ENCODE results near the gene OMP. TPM values are rescaled to one million over a fixed set of nuclear protein-coding genes. Genes with fewer than 3 reads are reported as not detected.

The OMP gene
- total and polyA plus RNA-seq, 2 donors (not counting 1 experiment from before 2014, with no cell fraction given), result not detected

DNA sequence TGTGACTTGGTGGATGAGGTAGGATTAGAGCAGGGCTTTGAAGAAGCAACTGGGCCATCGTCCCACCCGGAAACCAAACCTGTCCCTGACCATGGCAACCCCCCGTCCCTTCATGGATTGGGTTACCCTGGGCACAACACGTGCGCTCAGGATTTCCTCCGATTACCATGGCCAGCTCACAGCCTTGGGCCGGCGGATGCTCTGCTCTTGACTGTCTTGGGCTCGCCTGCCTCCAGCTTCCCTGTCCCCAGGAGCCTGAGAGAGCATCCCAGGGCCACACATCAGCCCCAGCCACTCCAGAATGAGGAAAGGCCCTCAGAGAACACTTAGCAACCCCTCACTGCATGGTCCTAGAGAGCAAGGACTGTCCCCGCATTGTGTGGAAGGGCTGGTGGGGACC lies 48.2 kb downstream of the OMP start:
- peaks cover 0 to 11% (median 3%) of the 10 kb centered on the region in 4 experiments for H3K27me3 ChIP-seq (replicated peaks in 1 of 4; ENCODE audit: control extremely low read depth in 1 of 4, control insufficient read depth in 3 of 4, insufficient read depth in 4 of 4, low read length in 3 of 4)
- H3K36me3 ChIP-seq (replicated peaks in 1 of 2; ENCODE audit: control extremely low read depth in 1 of 2, control insufficient read depth in 1 of 2, extremely low read depth in 1 of 2, insufficient read depth in 2 of 2, low read length in 1 of 2), result no peaks in the 10 kb centered on the region
- Mint-ChIP-seq H3K4me3 (no peak overlapping the region), H3K9me3 (ENCODE audit: insufficient read depth) (no peaks in the 10 kb centered on the region), H3K27ac (no peak overlapping the region), H3K27me3 (peaks cover 18% of the 10 kb centered on the region), H3K4me1 (peaks cover 7% of the 10 kb centered on the region)
- no peaks in the 10 kb centered on the region for H4K20me1 ChIP-seq (ENCODE audit: control insufficient read depth, insufficient read depth, low read length, poor library complexity, severe bottlenecking)
- H3K9ac ChIP-seq (ENCODE audit: low read length), result no peak overlapping the region
- no peak overlapping the region for H3K4me2 ChIP-seq (replicated peaks; ENCODE audit: low read depth, low read length, poor library complexity, severe bottlenecking)
- H3K9me3 ChIP-seq (ENCODE audit: control extremely low read depth in 1 of 3, control insufficient read depth in 2 of 3, insufficient read depth in 1 of 3, low read length in 2 of 3), result no peaks in the 10 kb centered on the region
- no peaks in the 10 kb centered on the region for H3K79me2 ChIP-seq (ENCODE audit: control insufficient read depth, insufficient read depth, low read length)
- H3K4me1 ChIP-seq (ENCODE audit: control insufficient read depth in 2 of 2, insufficient read depth in 2 of 2, low read length in 2 of 2), result peaks cover 0 to 10% of the 10 kb centered on the region in 2 donors
- no peak overlapping the region for H3K4me3 ChIP-seq (ENCODE audit: control extremely low read depth in 1 of 5, extremely low read depth in 1 of 5, insufficient read depth in 1 of 5, low read depth in 2 of 5, low read length in 4 of 5)
- no peak for DNase-seq
- intact Hi-C loops (cut with micrococcal nuclease), result no loop called here
- no peak for ATAC-seq (ENCODE audit: low read depth)
- H3K27ac ChIP-seq (ENCODE audit: low read length in 2 of 2), result no peak overlapping the region
- ChIA-PET POLR2A (no interaction called here), CTCF (no interaction called here)
- WGBS (ENCODE audit: insufficient coverage), result 96% methylated on average over 10 of the region's 10 CpGs
- no peak overlapping the region for H2AFZ ChIP-seq (ENCODE audit: insufficient read depth, low read depth, low read length, poor library complexity, severe bottlenecking)
- TF ChIP-seq EZH2 (IDR thresholded peaks at IDR 0.05; ENCODE audit: borderline replicate concordance, insufficient read depth, low read depth, low read length, poor library complexity, severe bottlenecking), result no peak
- TF ChIP-seq, protein P1, sequence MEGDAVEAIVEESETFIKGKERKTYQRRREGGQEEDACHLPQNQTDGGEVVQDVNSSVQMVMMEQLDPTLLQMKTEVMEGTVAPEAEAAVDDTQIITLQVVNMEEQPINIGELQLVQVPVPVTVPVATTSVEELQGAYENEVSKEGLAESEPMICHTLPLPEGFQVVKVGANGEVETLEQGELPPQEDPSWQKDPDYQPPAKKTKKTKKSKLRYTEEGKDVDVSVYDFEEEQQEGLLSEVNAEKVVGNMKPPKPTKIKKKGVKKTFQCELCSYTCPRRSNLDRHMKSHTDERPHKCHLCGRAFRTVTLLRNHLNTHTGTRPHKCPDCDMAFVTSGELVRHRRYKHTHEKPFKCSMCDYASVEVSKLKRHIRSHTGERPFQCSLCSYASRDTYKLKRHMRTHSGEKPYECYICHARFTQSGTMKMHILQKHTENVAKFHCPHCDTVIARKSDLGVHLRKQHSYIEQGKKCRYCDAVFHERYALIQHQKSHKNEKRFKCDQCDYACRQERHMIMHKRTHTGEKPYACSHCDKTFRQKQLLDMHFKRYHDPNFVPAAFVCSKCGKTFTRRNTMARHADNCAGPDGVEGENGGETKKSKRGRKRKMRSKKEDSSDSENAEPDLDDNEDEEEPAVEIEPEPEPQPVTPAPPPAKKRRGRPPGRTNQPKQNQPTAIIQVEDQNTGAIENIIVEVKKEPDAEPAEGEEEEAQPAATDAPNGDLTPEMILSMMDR (IDR thresholded peaks at IDR 0.05), result no peak

DNA sequence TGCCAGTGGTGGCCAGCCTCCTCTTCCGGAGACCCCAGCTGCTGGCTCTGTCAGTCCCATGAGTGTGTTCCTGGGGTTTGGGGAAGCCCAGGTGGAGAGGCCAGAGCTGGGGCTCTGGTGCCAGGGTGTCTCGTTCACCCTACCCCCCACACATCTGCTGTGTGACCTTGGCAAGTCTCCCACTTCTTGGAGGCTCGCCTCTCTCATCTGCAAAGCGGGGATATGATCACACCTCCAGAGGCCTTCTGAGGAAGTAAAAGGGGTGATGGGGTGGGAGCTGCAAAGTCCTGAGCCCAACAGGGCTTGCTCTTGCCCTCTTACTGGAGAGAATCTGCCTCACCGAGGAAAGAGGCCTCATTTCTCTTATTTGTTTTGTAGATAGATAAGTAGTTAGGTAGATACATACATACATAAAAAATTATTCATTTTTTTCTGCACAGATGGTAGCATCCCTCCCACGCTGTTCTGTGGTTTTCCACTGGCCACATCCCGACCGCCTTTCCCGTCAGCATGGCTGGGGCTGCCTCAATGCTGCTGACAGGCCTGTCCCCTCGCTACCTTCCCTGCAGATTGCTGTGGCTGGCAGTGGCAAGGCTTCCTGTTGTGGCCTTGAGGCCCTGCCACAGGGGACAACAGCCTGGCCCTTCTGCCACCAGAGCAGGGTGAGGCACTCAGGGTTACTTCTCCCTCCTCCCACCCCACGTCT lies 49.3 kb downstream of the OMP start:
- peaks cover 13% of the 10 kb centered on the region for H3K27me3 Mint-ChIP-seq
- Histone ChIP-seq H3K27me3 (replicated peaks in 1 of 4; ENCODE audit: control extremely low read depth in 1 of 4, control insufficient read depth in 3 of 4, insufficient read depth in 4 of 4, low read length in 3 of 4) (peaks cover 0 to 9% (median 3%) of the 10 kb centered on the region in 4 experiments), H3K79me2 (ENCODE audit: control insufficient read depth, insufficient read depth, low read length) (no peaks in the 10 kb centered on the region), H3K4me1 (ENCODE audit: control insufficient read depth in 2 of 2, insufficient read depth in 2 of 2, low read length in 2 of 2) (peaks cover 0 to 10% of the 10 kb centered on the region in 2 donors), H3K4me3 (ENCODE audit: control extremely low read depth in 1 of 5, extremely low read depth in 1 of 5, insufficient read depth in 1 of 5, low read depth in 2 of 5, low read length in 4 of 5) (no peak overlapping the region), H3K9me3 (ENCODE audit: control extremely low read depth in 1 of 3, control insufficient read depth in 2 of 3, insufficient read depth in 1 of 3, low read length in 2 of 3) (no peaks in the 10 kb centered on the region), H3K4me2 (replicated peaks; ENCODE audit: low read depth, low read length, poor library complexity, severe bottlenecking) (no peak overlapping the region), H3K27ac (ENCODE audit: low read length in 2 of 2) (no peak overlapping the region), H4K20me1 (ENCODE audit: control insufficient read depth, insufficient read depth, low read length, poor library complexity, severe bottlenecking) (no peaks in the 10 kb centered on the region), H3K36me3 (replicated peaks in 1 of 2; ENCODE audit: control extremely low read depth in 1 of 2, control insufficient read depth in 1 of 2, extremely low read depth in 1 of 2, insufficient read depth in 2 of 2, low read length in 1 of 2) (no peaks in the 10 kb centered on the region), H2AFZ (ENCODE audit: insufficient read depth, low read depth, low read length, poor library complexity, severe bottlenecking) (no peak overlapping the region), H3K9ac (ENCODE audit: low read length) (no peak overlapping the region)
- no peak overlapping the region for H3K27ac Mint-ChIP-seq
- 8% methylated on average over 7 of the region's 11 CpGs for WGBS (ENCODE audit: insufficient coverage)
- CTCF ChIA-PET, result no interaction called here
- no peak overlapping the region for H3K4me3 Mint-ChIP-seq
- H3K9me3 Mint-ChIP-seq (ENCODE audit: insufficient read depth), result no peaks in the 10 kb centered on the region
- TF ChIP-seq, protein P1 (IDR thresholded peaks at IDR 0.05), result no peak
- no peak for TF ChIP-seq EZH2 (IDR thresholded peaks at IDR 0.05; ENCODE audit: borderline replicate concordance, insufficient read depth, low read depth, low read length, poor library complexity, severe bottlenecking)
- ATAC-seq (ENCODE audit: low read depth), result no peak
- peaks cover 7% of the 10 kb centered on the region for H3K4me1 Mint-ChIP-seq
- DNase-seq, result no peak
- POLR2A ChIA-PET, result no interaction called here
- intact Hi-C loops (cut with micrococcal nuclease), result no loop called here
